LoVo (cell line): Measurements from ENCODE around the gene RAB20.

ENCODE experiments used
- DNase-seq: peaks from one replicate; pipeline ENCODE4 v3.0.0-alpha.2; 2016; ENCODE audit warnings: low spot score

Gene RAB20

DNA sequence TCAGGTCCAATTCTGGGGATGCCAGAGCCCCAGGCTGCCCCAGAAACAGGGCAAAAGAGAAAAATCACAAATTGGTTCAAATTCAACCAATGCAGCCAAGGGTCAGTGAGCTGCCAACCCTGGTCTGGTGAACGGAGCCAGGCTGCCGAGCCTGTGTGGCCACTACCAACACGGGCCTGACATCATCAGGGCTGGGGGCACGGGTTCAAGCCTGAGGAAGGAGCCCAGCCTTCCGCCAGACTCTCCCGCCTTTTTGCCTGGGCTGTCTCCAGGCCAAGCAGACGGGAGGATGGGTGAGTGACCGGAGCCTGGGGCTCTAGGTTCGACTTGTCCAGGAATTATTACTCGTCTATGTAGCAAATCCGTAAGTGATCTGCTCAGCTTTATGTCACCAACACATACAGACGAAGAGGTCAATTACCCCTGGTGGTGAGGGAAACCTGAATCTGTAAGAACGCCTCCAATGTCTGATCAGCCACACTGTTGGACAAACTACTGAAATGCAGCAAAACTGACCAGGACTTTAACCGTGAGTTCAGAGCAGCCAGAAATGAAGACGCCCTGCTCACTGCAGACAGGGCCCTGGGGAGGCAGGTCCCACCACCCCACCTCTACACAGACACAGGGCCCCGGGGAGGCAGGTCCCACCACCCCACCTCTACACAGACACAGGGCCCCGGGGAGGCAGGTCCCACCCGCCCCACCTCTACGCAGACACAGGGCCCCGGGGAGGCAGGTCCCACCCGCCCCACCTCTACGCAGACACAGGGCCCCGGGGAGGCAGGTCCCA is 31.8 kb downstream of the RAB20 start:
- DNase-seq: no peak

- no peak for DNase-seq
Measured at GRCh38 chr13:110528911-110529310, 32.6 kb downstream of the RAB20 start.

DNA sequence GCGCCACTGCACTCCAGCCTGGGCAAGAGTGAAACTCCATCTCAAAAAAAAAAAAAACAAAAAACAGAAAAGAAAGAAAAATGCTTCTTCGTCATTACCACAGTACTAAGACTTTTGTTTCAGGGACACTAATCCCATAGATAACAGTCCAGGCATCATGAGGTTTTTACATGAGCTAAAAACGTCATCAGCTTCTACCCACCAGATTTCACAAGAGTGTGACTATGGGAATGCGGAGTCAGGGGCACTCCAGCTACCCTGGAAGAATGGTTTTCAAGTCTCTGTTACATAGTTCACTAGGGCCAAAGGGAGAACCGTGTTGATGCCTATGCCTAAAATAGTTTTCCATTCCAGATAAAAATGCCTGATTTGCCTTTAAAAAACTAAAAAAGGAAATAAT is 33.2 kb downstream of the RAB20 start:
- DNase-seq: no peak

DNA sequence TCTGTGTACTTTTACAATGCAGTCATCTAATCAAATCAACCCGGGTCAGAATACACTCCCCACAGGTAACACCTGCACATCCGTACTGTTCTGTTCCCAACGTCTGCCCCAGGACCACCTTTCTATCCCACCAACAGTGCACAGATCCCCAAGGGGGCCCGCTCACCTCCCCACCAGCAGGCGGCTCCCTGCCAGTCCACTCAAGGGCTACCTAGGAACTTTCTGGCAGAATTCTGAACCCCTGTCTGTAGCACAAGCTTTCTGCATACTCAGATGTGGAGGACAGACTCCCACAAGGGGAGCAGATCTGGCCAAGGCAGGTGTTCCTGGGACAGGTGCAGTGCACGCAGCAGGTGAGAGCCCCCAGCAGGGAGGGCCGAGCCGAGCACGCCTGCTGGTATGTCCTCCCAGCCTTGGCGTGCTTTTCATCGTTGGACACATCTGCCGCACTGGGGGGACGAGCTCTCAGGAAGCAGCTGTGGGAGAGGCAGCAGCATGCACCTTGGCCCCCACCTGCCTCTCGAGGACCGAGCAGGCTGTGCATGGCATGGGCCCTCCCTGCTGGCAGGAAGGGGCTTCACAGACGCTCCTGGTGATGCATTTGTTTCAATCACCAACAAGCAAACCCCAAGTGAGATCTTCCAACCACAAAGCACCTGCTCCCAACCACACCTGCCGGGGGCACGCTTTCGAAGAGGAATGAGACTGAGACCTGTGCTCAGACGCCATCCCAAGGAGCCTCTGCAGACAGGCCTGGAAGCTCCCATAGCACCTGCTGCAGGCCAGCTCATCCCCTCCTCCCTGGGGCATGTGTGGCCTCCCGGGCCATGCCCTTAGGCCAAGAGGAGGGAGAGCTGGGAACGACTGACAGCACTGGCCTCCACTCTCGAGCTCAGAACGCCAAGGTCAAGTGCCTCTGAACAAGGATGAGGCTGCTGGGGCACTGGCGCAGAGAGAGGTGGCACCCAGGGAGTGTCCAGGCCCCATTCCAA is 35.9 kb downstream of the RAB20 start:
- no peak for DNase-seq

GRCh38 chr13:110524541-110525257 is 36.8 kb downstream of the RAB20 start:
- peak; percentile 80 for DNase-seq

GRCh38 chr13:110523838-110524540 is 37.5 kb downstream of the RAB20 start:
- DNase-seq: no peak

- DNase-seq: no peak
Measured at GRCh38 chr13:110523180-110523579, 38.3 kb downstream of the RAB20 start.

GRCh38 chr13:110522721-110523120 is 38.8 kb downstream of the RAB20 start:
- DNase-seq: no peak

- no peak for DNase-seq
Measured at GRCh38 chr13:110521946-110522345, 39.6 kb downstream of the RAB20 start.

- no peak for DNase-seq
Measured at GRCh38 chr13:110521296-110521680, 40.2 kb downstream of the RAB20 start.

- DNase-seq: no peak
Measured at GRCh38 chr13:110520431-110521295, 40.9 kb downstream of the RAB20 start.

DNA sequence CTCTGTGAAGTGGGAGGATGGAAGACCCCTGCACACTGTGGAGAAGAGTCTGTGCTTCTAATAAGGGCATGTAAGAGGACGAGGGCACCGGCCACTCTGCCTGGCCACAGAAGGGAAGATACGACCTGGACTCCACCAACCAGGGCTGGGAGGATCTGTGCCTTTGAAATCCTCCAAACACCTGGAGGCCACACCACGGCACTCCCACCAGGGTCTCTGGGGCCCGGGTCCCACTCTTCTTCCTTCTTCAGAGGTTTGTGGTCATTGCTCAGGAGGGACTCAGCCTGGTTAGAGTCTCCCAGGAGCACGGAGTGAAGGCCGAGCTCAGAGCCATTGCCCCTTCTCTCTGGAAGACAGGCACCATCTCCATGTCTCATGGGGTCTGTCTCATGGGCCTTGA is 42.0 kb downstream of the RAB20 start:
- no peak for DNase-seq

- DNase-seq: no peak
Measured at GRCh38 chr13:110519046-110519445, 42.5 kb downstream of the RAB20 start.

GRCh38 chr13:110518571-110518970 is 43.0 kb downstream of the RAB20 start:
- DNase-seq: no peak

DNA sequence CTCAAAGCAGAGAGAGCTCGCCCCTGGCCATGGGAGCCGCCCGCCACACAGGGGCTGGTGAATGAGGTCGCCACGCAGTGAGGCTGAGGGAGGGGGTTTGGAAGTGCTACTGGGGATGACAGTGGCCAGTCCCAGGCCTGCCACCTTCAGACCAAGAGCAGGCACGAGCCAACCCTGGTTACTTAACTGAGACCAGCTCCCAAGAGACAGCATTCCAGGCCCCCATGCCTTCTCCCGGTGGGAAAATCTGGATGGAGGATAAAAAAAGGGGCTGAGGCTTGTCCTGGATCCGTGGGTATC is 43.3 kb downstream of the RAB20 start:
- DNase-seq: no peak

GRCh38 chr13:110517505-110518225 is 43.9 kb downstream of the RAB20 start:
- DNase-seq: peak; percentile 52

DNA sequence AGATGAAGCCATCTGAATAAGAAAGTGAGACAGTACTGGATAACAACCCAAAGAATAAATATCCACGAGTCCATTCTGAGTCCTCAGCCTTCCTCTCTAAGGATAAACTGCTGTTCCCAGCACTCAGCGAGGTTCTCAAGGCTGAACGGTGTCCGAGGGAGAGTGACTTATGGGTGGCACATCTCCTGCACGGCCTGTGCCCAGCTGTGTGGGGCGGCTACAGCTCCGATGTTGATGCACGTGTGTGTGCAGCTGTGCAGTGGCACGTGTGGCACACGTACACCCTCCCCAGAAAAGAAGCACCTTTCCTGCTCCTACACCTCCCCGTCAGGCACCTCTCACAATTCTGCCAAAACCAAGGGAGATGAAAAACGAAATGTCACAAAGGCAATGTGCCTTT is 45.0 kb downstream of the RAB20 start:
- no peak for DNase-seq

GRCh38 chr13:110512198-110512740 is 49.3 kb downstream of the RAB20 start:
- no peak for DNase-seq

GRCh38 chr13:110511509-110512181 is 49.9 kb downstream of the RAB20 start:
- no peak for DNase-seq
